ENCODE measurements around the gene ZBTB45. TPM values are rescaled to one million over a fixed set of nuclear protein-coding genes. Genes with fewer than 3 reads are reported as not detected.
"Not testable (repeated sequence)": the region's sequence is repeated elsewhere in the genome, so short reads cannot be mapped to it uniquely, and the experiment has no call there.

ZBTB45 gene
- total RNA-seq, 1 experiment from 2014 or later: 19.7 TPM

DNA sequence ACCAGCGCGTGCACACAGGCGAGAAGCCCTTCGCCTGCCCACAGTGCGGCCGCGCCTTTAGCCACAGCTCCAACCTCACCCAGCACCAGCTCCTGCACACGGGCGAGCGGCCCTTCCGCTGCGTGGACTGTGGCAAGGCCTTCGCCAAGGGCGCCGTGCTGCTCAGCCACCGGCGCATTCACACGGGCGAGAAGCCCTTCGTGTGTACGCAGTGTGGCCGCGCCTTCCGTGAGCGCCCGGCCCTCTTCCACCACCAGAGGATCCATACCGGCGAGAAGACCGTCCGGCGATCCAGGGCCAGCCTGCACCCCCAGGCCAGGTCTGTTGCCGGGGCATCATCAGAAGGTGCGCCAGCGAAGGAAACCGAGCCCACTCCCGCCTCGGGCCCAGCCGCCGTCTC lies 47.9 kb downstream of the ZBTB45 start (continued):
- TF ChIP-seq, protein P1, sequence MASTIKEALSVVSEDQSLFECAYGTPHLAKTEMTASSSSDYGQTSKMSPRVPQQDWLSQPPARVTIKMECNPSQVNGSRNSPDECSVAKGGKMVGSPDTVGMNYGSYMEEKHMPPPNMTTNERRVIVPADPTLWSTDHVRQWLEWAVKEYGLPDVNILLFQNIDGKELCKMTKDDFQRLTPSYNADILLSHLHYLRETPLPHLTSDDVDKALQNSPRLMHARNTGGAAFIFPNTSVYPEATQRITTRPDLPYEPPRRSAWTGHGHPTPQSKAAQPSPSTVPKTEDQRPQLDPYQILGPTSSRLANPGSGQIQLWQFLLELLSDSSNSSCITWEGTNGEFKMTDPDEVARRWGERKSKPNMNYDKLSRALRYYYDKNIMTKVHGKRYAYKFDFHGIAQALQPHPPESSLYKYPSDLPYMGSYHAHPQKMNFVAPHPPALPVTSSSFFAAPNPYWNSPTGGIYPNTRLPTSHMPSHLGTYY (CRISPR knock-in tag; IDR thresholded peaks at IDR 0.05): no peak
- no peak for TF ChIP-seq ELF4 (CRISPR knock-in tag; IDR thresholded peaks at IDR 0.05; ENCODE audit: low read depth)
- TF ChIP-seq, protein P2, sequence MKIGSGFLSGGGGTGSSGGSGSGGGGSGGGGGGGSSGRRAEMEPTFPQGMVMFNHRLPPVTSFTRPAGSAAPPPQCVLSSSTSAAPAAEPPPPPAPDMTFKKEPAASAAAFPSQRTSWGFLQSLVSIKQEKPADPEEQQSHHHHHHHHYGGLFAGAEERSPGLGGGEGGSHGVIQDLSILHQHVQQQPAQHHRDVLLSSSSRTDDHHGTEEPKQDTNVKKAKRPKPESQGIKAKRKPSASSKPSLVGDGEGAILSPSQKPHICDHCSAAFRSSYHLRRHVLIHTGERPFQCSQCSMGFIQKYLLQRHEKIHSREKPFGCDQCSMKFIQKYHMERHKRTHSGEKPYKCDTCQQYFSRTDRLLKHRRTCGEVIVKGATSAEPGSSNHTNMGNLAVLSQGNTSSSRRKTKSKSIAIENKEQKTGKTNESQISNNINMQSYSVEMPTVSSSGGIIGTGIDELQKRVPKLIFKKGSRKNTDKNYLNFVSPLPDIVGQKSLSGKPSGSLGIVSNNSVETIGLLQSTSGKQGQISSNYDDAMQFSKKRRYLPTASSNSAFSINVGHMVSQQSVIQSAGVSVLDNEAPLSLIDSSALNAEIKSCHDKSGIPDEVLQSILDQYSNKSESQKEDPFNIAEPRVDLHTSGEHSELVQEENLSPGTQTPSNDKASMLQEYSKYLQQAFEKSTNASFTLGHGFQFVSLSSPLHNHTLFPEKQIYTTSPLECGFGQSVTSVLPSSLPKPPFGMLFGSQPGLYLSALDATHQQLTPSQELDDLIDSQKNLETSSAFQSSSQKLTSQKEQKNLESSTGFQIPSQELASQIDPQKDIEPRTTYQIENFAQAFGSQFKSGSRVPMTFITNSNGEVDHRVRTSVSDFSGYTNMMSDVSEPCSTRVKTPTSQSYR (CRISPR knock-in tag; IDR thresholded peaks at IDR 0.05): no peak

DNA sequence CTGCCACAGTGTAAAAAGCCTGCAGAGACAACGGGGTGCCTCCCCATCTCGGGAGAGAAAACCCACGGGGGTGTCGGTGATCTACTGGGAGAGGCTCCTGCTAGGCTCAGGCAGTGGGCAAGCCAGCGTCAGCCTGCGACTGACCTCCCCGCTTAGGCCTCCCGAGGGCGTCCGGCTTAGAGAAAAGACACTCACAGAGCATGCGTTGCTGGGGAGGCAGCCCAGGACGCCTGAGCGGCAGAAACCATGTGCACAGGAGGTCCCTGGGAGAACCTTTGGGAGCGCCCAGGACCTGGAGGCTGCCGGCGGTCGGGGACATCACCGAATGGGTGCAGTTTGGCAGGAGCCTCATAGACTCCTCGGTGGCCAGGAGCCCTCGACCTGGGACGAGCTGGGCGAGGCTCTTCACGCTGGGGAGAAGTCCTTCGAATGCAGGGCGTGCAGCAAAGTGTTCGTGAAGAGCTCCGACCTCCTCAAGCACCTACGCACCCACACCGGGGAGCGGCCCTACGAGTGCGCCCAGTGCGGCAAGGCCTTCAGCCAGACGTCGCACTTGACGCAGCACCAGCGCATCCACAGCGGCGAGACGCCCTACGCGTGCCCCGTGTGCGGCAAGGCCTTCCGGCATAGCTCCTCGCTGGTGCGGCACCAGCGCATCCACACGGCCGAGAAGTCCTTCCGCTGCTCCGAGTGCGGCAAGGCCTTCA lies 48.6 kb downstream of the ZBTB45 start:
- H3K4me3 Mint-ChIP-seq; ATAC-seq; H3K27ac Mint-ChIP-seq; CTCF ChIA-PET; H3K36me3 Mint-ChIP-seq; POLR2A ChIA-PET; H3K9me3 Mint-ChIP-seq; DNase-seq (ENCODE audit: low spot score); H3K27me3 Mint-ChIP-seq (ENCODE audit: low read depth): not testable (repeated sequence)
- peaks cover 16% of the 10 kb centered on the region for H3K4me1 Mint-ChIP-seq

DNA sequence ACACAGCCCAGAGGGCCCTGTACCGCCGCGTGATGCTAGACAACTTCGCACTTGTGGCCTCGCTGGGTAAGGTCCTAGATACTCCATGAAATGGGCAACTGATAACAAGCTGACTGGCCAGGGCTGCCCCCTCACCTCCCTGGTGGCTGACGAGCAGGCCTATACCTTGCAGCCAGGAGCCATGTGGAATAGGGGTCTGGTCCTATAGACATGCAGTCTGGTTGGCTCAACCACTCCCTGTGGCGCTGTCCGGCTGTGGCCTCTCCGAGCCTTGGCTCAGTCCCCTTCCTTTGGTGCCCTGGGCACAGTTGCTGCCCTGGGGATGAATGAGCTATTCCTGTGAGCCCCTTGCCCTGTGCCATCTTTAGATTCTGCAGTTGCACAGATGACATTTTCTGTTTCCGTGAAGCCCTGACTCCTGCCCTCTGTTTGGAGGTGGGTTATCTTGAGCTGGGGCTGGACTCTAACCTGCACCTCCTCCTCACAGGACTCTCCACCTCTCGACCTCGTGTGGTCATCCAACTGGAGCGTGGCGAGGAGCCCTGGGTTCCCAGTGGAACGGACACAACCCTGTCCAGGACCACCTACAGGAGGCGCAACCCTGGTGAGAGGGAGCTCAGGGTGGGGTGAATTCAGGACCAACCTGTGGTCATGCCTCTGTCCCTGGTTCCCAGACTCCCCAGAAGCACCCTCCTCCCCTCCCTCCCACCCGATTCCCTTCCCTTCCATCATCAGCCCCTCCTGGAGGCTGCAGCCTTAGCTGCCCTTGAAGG lies 50.2 kb downstream of the ZBTB45 start:
- Mint-ChIP-seq H3K9me3 (no peaks in the 10 kb centered on the region), H3K36me3 (no peaks in the 10 kb centered on the region), H3K27ac (no peak overlapping the region), H3K27me3 (ENCODE audit: low read depth) (peaks cover 14% of the 10 kb centered on the region), H3K4me1 (peaks cover 12% of the 10 kb centered on the region), H3K4me3 (peak overlapping the region; percentile 22; the same call in 1 of the 2 replicates)
- CTCF ChIA-PET: interaction anchor here (0.6 to 1.5 kb wide), 2 partner anchors 44 to 82 kb away, joined by 3 to 5 read pairs; no protein-coding TSS in a partner anchor
- DNase-seq (ENCODE audit: low spot score): no peak
- TF ChIP-seq NFATC4 (CRISPR knock-in tag; IDR thresholded peaks at IDR 0.05): no peak
- TF ChIP-seq, protein P1 (CRISPR knock-in tag; IDR thresholded peaks at IDR 0.05): no peak
- TF ChIP-seq, protein P3, sequence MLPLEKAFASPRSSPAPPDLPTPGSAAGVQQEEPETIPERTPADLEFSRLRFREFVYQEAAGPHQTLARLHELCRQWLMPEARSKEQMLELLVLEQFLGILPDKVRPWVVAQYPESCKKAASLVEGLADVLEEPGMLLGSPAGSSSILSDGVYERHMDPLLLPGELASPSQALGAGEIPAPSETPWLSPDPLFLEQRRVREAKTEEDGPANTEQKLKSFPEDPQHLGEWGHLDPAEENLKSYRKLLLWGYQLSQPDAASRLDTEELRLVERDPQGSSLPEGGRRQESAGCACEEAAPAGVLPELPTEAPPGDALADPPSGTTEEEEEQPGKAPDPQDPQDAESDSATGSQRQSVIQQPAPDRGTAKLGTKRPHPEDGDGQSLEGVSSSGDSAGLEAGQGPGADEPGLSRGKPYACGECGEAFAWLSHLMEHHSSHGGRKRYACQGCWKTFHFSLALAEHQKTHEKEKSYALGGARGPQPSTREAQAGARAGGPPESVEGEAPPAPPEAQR (CRISPR knock-in tag; IDR thresholded peaks at IDR 0.05): no peak
- no peak for TF ChIP-seq ATF1 (CRISPR knock-in tag; IDR thresholded peaks at IDR 0.05)
- TF ChIP-seq, protein P4, sequence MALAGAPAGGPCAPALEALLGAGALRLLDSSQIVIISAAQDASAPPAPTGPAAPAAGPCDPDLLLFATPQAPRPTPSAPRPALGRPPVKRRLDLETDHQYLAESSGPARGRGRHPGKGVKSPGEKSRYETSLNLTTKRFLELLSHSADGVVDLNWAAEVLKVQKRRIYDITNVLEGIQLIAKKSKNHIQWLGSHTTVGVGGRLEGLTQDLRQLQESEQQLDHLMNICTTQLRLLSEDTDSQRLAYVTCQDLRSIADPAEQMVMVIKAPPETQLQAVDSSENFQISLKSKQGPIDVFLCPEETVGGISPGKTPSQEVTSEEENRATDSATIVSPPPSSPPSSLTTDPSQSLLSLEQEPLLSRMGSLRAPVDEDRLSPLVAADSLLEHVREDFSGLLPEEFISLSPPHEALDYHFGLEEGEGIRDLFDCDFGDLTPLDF (CRISPR knock-in tag; IDR thresholded peaks at IDR 0.05): no peak
- no peak for TF ChIP-seq TP53 (CRISPR knock-in tag; IDR thresholded peaks at IDR 0.05)
- no peak for TF ChIP-seq TEAD1 (CRISPR knock-in tag; IDR thresholded peaks at IDR 0.05)
- TF ChIP-seq, protein P5, sequence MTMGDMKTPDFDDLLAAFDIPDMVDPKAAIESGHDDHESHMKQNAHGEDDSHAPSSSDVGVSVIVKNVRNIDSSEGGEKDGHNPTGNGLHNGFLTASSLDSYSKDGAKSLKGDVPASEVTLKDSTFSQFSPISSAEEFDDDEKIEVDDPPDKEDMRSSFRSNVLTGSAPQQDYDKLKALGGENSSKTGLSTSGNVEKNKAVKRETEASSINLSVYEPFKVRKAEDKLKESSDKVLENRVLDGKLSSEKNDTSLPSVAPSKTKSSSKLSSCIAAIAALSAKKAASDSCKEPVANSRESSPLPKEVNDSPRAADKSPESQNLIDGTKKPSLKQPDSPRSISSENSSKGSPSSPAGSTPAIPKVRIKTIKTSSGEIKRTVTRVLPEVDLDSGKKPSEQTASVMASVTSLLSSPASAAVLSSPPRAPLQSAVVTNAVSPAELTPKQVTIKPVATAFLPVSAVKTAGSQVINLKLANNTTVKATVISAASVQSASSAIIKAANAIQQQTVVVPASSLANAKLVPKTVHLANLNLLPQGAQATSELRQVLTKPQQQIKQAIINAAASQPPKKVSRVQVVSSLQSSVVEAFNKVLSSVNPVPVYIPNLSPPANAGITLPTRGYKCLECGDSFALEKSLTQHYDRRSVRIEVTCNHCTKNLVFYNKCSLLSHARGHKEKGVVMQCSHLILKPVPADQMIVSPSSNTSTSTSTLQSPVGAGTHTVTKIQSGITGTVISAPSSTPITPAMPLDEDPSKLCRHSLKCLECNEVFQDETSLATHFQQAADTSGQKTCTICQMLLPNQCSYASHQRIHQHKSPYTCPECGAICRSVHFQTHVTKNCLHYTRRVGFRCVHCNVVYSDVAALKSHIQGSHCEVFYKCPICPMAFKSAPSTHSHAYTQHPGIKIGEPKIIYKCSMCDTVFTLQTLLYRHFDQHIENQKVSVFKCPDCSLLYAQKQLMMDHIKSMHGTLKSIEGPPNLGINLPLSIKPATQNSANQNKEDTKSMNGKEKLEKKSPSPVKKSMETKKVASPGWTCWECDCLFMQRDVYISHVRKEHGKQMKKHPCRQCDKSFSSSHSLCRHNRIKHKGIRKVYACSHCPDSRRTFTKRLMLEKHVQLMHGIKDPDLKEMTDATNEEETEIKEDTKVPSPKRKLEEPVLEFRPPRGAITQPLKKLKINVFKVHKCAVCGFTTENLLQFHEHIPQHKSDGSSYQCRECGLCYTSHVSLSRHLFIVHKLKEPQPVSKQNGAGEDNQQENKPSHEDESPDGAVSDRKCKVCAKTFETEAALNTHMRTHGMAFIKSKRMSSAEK (CRISPR knock-in tag; IDR thresholded peaks at IDR 0.05; ENCODE audit: borderline replicate concordance): no peak
- no peak for TF ChIP-seq SMAD4 (CRISPR knock-in tag; IDR thresholded peaks at IDR 0.05)
- ATAC-seq: no peak
- POLR2A ChIA-PET: interaction anchor here (0.5 kb wide), 1 partner anchor 73 kb away, joined by 3 read pairs; no protein-coding TSS in a partner anchor

Data from WTC11 (cell line).